CD14-positive monocyte (primary cell): ENCODE measurements around the gene RGS3. TPM values are rescaled to one million over a fixed set of nuclear protein-coding genes. Genes with fewer than 3 reads are reported as not detected.

ENCODE experiments used
- DNase-seq, 3 donors: peaks; one replicate each; pipeline ENCODE4 v3.0.0-alpha.2; 2011 to 2022
- H2AFZ ChIP-seq: 2 replicates; pipeline ENCODE4 v1.6.0; 2012; ENCODE audit warnings: mild to moderate bottlenecking, low read depth, low read length, inconsistent platforms; ENCODE audit not compliant: insufficient read depth, poor library complexity, severe bottlenecking
- H3K27ac ChIP-seq, 2 donors: 1 replicate in 1 of 2; 2 replicates in 1 of 2; pipeline ENCODE4 v1.5.1; 2012 to 2013; ENCODE audit warnings: low read length in 2 of 2, control low read depth in 1 of 2, inconsistent platforms in 1 of 2, low read depth in 1 of 2, mild to moderate bottlenecking in 1 of 2
- H3K27me3 ChIP-seq, 2 donors: one replicate each; pipeline versions ENCODE4 v1.6.0 to v1.6.1; 2011 to 2013; ENCODE audit warnings: low read length in 2 of 2; ENCODE audit not compliant: control insufficient read depth in 2 of 2, insufficient read depth in 2 of 2
- H3K36me3 ChIP-seq, 2 donors: replicated peaks in 1 of 2; 1 replicate in 1 of 2; 2 replicates in 1 of 2; pipeline versions ENCODE4 v1.5.1 to v1.6.1; 2012 to 2013; ENCODE audit warnings: low read length in 2 of 2, control low read depth in 1 of 2, inconsistent platforms in 1 of 2, mild to moderate bottlenecking in 1 of 2; ENCODE audit not compliant: insufficient read depth in 2 of 2, control insufficient read depth in 1 of 2
- H3K4me1 ChIP-seq, 2 donors: 1 replicate in 1 of 2; 2 replicates in 1 of 2; pipeline versions ENCODE4 v1.5.1 to v1.6.1; 2012 to 2013; ENCODE audit warnings: low read length in 2 of 2, control low read depth in 1 of 2, inconsistent platforms in 1 of 2, mild to moderate bottlenecking in 1 of 2, moderate library complexity in 1 of 2; ENCODE audit not compliant: insufficient read depth in 2 of 2, control insufficient read depth in 1 of 2
- H3K4me2 ChIP-seq: replicated peaks from 2 replicates; pipeline ENCODE3; 2012; ENCODE audit warnings: low read length, moderate library complexity, mild to moderate bottlenecking; ENCODE audit not compliant: poor library complexity, severe bottlenecking; ENCODE audit errors: extremely low read depth
- H3K4me3 ChIP-seq, 3 experiments: fragments of 200-600 bp in 1 of 3; sonication (generic) in 1 of 3; replicated peaks in 1 of 3; 1 replicate in 2 of 3; 2 replicates in 1 of 3; pipeline ENCODE4 v1.5.1; 2011 to 2013; ENCODE audit warnings: low read length in 3 of 3, mild to moderate bottlenecking in 3 of 3, control low read depth in 2 of 3, low read depth in 2 of 3, inconsistent platforms in 1 of 3, moderate library complexity in 1 of 3
- H3K79me2 ChIP-seq: 2 replicates; pipeline ENCODE4 v1.6.0; 2012; ENCODE audit warnings: mild to moderate bottlenecking, control low read depth, inconsistent platforms, low read length, moderate library complexity; ENCODE audit not compliant: insufficient read depth
- H3K9ac ChIP-seq: 2 replicates; pipeline ENCODE4 v1.6.0; 2017; ENCODE audit warnings: low read length, mild to moderate bottlenecking; ENCODE audit not compliant: insufficient read depth, poor library complexity, severe bottlenecking
- H3K9me3 ChIP-seq, 2 donors: replicated peaks in 1 of 2; 1 replicate in 1 of 2; 2 replicates in 1 of 2; pipeline versions ENCODE4 v1.5.1 to v1.6.1; 2012 to 2013; ENCODE audit warnings: low read length in 2 of 2, control low read depth in 1 of 2; ENCODE audit not compliant: control insufficient read depth in 1 of 2, insufficient read depth in 1 of 2
- H4K20me1 ChIP-seq: 2 replicates; pipeline ENCODE4 v1.6.0; 2012; ENCODE audit warnings: mild to moderate bottlenecking, low read length, control low read depth, moderate library complexity; ENCODE audit not compliant: insufficient read depth
- H3K27ac Mint-ChIP-seq, 7 donors: one replicate each; pipeline ENCODE4 v1.8.0; 2020; ENCODE audit warnings: mild to moderate bottlenecking in 7 of 7, mixed read lengths in 7 of 7, moderate library complexity in 6 of 7, inconsistent platforms in 2 of 7
- H3K27me3 Mint-ChIP-seq, 3 donors: one replicate each; pipeline ENCODE4 v1.8.0; 2021 to 2022; ENCODE audit warnings: low read depth in 3 of 3, mild to moderate bottlenecking in 3 of 3, mixed read lengths in 3 of 3, moderate library complexity in 3 of 3, inconsistent platforms in 1 of 3
- H3K36me3 Mint-ChIP-seq, 2 donors: one replicate each; pipeline ENCODE4 v1.8.0; 2020; ENCODE audit warnings: mixed read lengths in 2 of 2, inconsistent platforms in 1 of 2, mild to moderate bottlenecking in 1 of 2
- H3K4me1 Mint-ChIP-seq: one replicate; pipeline ENCODE4 v1.8.0; 2020; ENCODE audit warnings: mild to moderate bottlenecking, mixed read lengths
- H3K4me3 Mint-ChIP-seq, 2 donors: one replicate each; pipeline ENCODE4 v1.8.0; 2020; ENCODE audit warnings: mild to moderate bottlenecking in 2 of 2, mixed read lengths in 2 of 2, moderate library complexity in 1 of 2
- H3K9me3 Mint-ChIP-seq, 7 donors: one replicate each; pipeline ENCODE4 v1.8.0; 2020 to 2022; ENCODE audit warnings: mixed read lengths in 7 of 7, mild to moderate bottlenecking in 6 of 7, moderate library complexity in 6 of 7, inconsistent platforms in 2 of 7
- whole genome bisulfite sequencing: methylation state at CpG from one replicate; pipeline ENCODE4 v1.1.5; 2013; ENCODE audit warnings: missing lambda C conversion rate; ENCODE audit not compliant: insufficient coverage; 5-methylcytosine and 5-hydroxymethylcytosine counted together
- intact Hi-C, 2 donors: fragments of 100-400 bp; cut with micrococcal nuclease; formaldehyde crosslinking; loops; one replicate each; pipeline versions ENCODE4 v1.15.0 to v1.15.1; 2023
- polyA plus RNA-seq, 3 donors: library from polyadenylated mRNA; depleted of rRNA in 1 of 3; unstranded in 2 of 3; stranded (reverse) in 1 of 3; fragments of 300-500 nt in 2 of 3; fragments of >200 nt in 1 of 3; fragmentation: Illumina TruSeq in 2 of 3; gene quantifications; 1 replicate in 2 of 3; 2 replicates in 1 of 3; pipeline ENCODE4 v1.2.3, GENCODE V29; 2012 to 2021
- TF ChIP-seq, protein P1 (sequence below): fragments of 200-600 bp; IDR thresholded peaks from one replicate; pipeline ENCODE4 v1.8.0; 2022; ENCODE audit warnings: antibody characterized with exemption, mild to moderate bottlenecking

The RGS3 gene
- polyA plus RNA-seq, 3 donors: 9.1 to 16.2 (median 15.8) TPM

DNA sequence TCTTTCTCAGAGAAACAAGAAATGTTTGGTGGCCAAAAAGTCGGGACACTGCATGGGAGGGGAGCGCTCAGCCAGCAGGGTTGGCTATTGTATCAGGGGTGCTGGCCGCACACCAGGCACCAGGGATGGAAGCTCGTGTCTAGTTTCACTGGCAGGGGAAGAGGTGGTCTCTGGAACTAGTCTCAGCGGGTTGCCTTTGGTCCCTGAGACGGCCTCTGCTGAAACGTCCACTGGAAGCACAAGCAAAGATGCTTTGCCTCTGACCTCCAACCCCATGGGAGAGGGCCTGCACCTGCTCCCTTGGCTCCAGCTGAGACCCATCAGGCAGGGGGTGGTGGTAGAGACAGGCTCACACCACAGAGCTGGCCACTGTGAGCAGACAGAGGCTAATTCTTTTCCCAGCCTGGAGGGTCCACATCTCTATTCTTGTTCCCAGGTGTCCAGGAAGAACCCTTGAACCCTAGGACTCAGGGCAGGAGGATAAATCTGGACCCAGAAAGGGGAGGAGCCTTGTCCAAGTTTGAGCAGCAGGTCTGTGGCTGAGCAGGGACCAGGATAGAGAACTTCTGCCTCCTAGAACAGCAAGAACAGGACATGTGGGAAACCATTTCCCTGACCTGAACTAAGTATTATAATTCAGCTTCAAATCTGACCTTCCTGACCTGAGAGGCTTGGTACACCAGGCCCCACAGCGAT, 102.6 kb downstream of the RGS3 start:
- Mint-ChIP-seq H3K36me3 (no peaks in the 10 kb centered on the region), H3K4me3 (peak overlapping the region; percentile 77 to 96), H3K9me3 (peaks cover 0 to 3% (median 0%) of the 10 kb centered on the region in 7 donors), H3K27me3 (peaks cover 2 to 8% (median 4%) of the 10 kb centered on the region in 3 donors), H3K27ac (no peak overlapping the region), H3K4me1 (peaks cover 24% of the 10 kb centered on the region)
- H3K9me3 ChIP-seq: no peaks in the 10 kb centered on the region
- no peaks in the 10 kb centered on the region for H3K36me3 ChIP-seq
- H3K4me3 ChIP-seq: peak overlapping the region in 1 of 3 experiments; percentile 70
- H2AFZ ChIP-seq: peak overlapping the region; percentile 75
- no peak overlapping the region for H3K27ac ChIP-seq
- no peak for DNase-seq
- no peaks in the 10 kb centered on the region for H4K20me1 ChIP-seq
- no peak overlapping the region for H3K9ac ChIP-seq
- H3K27me3 ChIP-seq: no peaks in the 10 kb centered on the region
- H3K4me1 ChIP-seq: peaks cover 20 to 24% of the 10 kb centered on the region in 2 donors
- no peaks in the 10 kb centered on the region for H3K79me2 ChIP-seq
- WGBS: 83% methylated on average over 5 of the region's 8 CpGs
- TF ChIP-seq, protein P1, sequence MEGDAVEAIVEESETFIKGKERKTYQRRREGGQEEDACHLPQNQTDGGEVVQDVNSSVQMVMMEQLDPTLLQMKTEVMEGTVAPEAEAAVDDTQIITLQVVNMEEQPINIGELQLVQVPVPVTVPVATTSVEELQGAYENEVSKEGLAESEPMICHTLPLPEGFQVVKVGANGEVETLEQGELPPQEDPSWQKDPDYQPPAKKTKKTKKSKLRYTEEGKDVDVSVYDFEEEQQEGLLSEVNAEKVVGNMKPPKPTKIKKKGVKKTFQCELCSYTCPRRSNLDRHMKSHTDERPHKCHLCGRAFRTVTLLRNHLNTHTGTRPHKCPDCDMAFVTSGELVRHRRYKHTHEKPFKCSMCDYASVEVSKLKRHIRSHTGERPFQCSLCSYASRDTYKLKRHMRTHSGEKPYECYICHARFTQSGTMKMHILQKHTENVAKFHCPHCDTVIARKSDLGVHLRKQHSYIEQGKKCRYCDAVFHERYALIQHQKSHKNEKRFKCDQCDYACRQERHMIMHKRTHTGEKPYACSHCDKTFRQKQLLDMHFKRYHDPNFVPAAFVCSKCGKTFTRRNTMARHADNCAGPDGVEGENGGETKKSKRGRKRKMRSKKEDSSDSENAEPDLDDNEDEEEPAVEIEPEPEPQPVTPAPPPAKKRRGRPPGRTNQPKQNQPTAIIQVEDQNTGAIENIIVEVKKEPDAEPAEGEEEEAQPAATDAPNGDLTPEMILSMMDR: no peak
- H3K4me2 ChIP-seq: peak overlapping the region; percentile 72
- intact Hi-C loops: loop anchor here in 1 of 2 donors (5.0 kb wide), 1 partner anchor 39 kb away; no protein-coding TSS in a partner anchor

DNA sequence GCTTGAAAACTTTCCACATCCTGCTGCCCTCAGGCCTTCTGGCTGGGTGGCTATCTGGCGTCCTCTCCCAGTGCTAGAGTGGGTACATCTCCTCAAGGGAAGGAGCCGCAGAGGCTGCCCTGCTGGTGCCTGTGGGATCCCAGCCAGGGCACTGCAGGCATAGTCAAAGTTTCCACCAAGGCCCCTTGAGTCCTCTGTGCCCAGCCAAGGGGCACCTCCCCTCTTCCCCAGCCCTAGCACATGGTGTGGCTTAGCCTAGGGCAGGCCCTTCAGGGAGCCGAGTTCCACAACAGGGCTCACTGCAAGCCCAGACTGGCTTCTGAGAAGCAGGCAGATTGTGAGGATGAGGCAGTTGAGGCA, 103.2 kb downstream of the RGS3 start:
- no peak for DNase-seq
- Mint-ChIP-seq H3K9me3 (peaks cover 0 to 3% (median 0%) of the 10 kb centered on the region in 7 donors), H3K27ac (no peak overlapping the region), H3K27me3 (peaks cover 2 to 6% (median 4%) of the 10 kb centered on the region in 3 donors), H3K4me3 (no peak overlapping the region), H3K36me3 (no peaks in the 10 kb centered on the region), H3K4me1 (peaks cover 24% of the 10 kb centered on the region)
- H3K36me3 ChIP-seq: no peaks in the 10 kb centered on the region
- peaks cover 20 to 24% of the 10 kb centered on the region in 2 donors for H3K4me1 ChIP-seq
- H4K20me1 ChIP-seq: no peaks in the 10 kb centered on the region
- no peak overlapping the region for H3K9ac ChIP-seq
- no peaks in the 10 kb centered on the region for H3K27me3 ChIP-seq
- H3K9me3 ChIP-seq: no peaks in the 10 kb centered on the region
- H3K27ac ChIP-seq: no peak overlapping the region
- intact Hi-C loops: loop anchor here in 1 of 2 donors (5.0 kb wide), 1 partner anchor 39 kb away; no protein-coding TSS in a partner anchor
- no peak overlapping the region for H3K4me2 ChIP-seq
- H3K4me3 ChIP-seq: no peak overlapping the region
- H3K79me2 ChIP-seq: no peaks in the 10 kb centered on the region
- H2AFZ ChIP-seq: no peak overlapping the region
- WGBS: 100% methylated on average over 3 of the region's 3 CpGs
- TF ChIP-seq, protein P1: no peak
